Activated naive CD8-positive, alpha-beta T cell treated with anti-CD3 and anti-CD28 coated beads, Interleukin-2, amount 10 ng/mL, durations not matched to agents 7 days and 5 days (primary cell): ENCODE data around the gene NT5C3B. TPM values are rescaled to one million over a fixed set of nuclear protein-coding genes. Genes with fewer than 3 reads are reported as not detected.
"Not testable (repeated sequence)": the region's sequence is repeated elsewhere in the genome, so short reads cannot be mapped to it uniquely, and the experiment has no call there.

Source experiments
- ATAC-seq: fragments of 150-1000 bp; cut with Tn5 transposase; one replicate; pipeline ENCODE4 v1.10.0; 2021; ENCODE audit warnings: low read depth, moderate library complexity
- POLR2A ChIA-PET: fragments of 350-600 bp; sonication (Branson Sonifier 250); formaldehyde crosslinking; loops from one replicate; lab custom pipeline; 2021; ENCODE audit warnings: antibody characterized with exemption; lab: Charles Lee
- DNase-seq: peaks from one replicate; pipeline ENCODE4 v3.0.0; 2021
- H3K27ac Mint-ChIP-seq: one replicate; pipeline ENCODE4 v1.8.0; 2022; ENCODE audit warnings: mild to moderate bottlenecking, mixed read lengths
- H3K27me3 Mint-ChIP-seq: one replicate; pipeline ENCODE4 v1.8.0; 2022; ENCODE audit warnings: mild to moderate bottlenecking, moderate library complexity, mixed read lengths
- H3K36me3 Mint-ChIP-seq: one replicate; pipeline ENCODE4 v1.8.0; 2021; ENCODE audit warnings: mild to moderate bottlenecking, mixed read lengths
- H3K4me1 Mint-ChIP-seq: one replicate; pipeline ENCODE4 v1.8.0; 2021; ENCODE audit warnings: mixed read lengths
- H3K4me3 Mint-ChIP-seq: one replicate; pipeline ENCODE4 v1.8.0; 2022; ENCODE audit warnings: mild to moderate bottlenecking, moderate library complexity, mixed read lengths
- H3K9me3 Mint-ChIP-seq: one replicate; pipeline ENCODE4 v1.8.0; 2021; ENCODE audit warnings: mixed read lengths
- total RNA-seq, 2 experiments: library from RNA; stranded (reverse); gene quantifications; one replicate each; pipeline ENCODE4 v1.2.3, GENCODE V29; 2021

Gene NT5C3B
- total RNA-seq, 2 experiments from 2014 or later = 30.1 to 35.4 TPM

DNA sequence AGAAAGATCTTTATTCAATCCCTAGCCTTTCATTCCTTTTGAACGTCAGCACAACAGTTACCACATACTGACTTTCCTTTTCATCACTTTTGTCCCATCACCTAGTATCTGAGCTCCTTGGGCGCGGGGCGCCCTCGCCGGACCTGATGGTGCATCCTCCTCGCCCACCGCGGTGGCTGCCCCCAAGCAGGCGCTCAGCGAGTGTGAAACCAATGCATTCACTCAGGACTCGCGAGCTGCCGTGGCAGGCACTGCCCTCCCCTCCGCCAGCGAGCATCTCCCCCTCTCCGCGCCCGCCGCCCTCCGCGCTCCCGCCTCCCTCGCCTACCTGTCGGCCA is 28.4 kb upstream of the NT5C3B start:
- no peak overlapping the region for H3K27ac Mint-ChIP-seq
- H3K27me3 Mint-ChIP-seq = no peaks in the 10 kb centered on the region
- H3K4me1 Mint-ChIP-seq = peaks cover 21% of the 10 kb centered on the region
- no peaks in the 10 kb centered on the region for H3K9me3 Mint-ChIP-seq
- ATAC-seq (no peak), DNase-seq (no peak)
- H3K36me3 Mint-ChIP-seq = peaks cover 14% of the 10 kb centered on the region
- POLR2A ChIA-PET = interaction anchor here (0.6 to 1.8 kb wide), 15 partner anchors 9 to 201 kb away, joined by 3 to 7 read pairs (median 3); partner anchors contain the start of genes CNP, DNAJC7, EIF1 and P3H4
- no peak overlapping the region for H3K4me3 Mint-ChIP-seq

DNA sequence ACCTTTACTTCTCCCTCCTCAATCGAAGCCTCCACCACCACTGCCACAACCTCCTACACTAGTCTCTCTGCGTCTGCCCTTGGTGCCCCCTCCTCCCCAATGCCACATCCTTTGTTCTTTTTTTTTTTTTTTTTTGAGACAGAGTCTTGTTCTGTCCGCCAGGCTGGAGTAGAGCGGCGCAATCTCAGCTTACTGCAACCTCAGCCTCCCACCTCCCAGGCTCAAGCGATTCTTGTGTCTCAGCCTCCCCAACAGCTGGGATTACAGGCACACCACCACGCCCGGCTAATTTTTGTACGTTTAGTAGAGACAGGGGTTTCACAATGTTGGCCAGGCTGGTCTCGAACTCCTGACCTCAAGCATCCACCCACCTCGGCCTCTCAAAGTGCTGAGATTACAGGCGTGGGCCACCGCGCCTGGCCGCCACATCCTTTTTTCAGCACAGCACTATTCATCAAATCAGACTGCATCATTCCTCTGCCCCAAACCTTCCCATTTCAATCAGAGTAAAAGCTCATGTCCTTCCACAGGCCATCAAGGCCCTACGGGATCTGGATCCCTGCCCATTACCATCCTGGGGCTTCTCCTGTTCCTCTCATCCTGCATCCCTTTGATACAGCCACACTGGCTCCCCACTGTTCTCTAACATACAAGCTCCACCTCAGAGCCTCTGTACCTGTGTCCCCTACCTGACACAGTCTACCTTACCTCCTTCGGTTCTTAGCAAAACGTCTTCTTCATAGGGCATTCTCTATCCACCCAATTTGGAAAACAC is 27.2 kb upstream of the NT5C3B start:
- Mint-ChIP-seq H3K4me1 (peaks cover 13% of the 10 kb centered on the region), H3K27me3 (no peaks in the 10 kb centered on the region), H3K4me3 (no peak overlapping the region), H3K27ac (no peak overlapping the region), H3K36me3 (peaks cover 8% of the 10 kb centered on the region), H3K9me3 (no peaks in the 10 kb centered on the region)
- peak; percentile 18 for ATAC-seq
- DNase-seq = peak; percentile 38
- POLR2A ChIA-PET = interaction anchor here (0.6 to 0.7 kb wide), 2 partner anchors 67 to 1798 kb away, joined by 3 to 4 read pairs; partner anchors contain the start of gene ODAD4

DNA sequence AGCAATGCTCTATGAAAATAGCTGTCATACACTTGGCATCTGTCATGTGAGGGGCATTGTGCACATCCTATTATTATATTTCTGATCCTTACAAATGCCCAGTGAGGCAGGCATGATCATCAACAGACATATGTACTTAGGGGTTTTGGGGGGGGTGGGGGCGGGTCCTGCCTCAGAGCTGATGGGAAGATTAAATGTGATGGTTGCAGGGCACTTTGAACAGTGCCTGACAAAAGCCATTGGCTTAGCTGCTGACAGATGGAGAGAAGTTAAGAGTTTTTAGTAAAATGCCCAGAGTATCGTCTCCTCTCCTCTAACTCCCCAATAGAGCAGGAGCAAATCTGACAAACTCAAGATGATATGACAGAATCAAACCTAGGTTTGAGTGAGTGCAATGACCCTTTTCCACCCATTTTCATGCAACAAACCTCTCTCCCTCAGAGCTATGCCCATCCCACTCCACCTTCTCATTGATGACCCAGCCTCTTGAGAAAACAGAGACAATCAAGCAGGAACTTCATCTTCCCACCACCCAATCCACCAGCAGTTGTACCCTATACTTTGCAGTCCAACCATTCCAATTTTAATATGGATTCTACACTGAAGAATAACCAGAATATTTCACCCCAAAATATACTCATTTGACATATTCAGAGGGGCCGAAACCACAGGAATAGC is 24.4 kb upstream of the NT5C3B start:
- Mint-ChIP-seq H3K4me1 (peaks cover 6% of the 10 kb centered on the region), H3K9me3 (no peaks in the 10 kb centered on the region), H3K27ac (no peak overlapping the region), H3K36me3 (peaks cover 2% of the 10 kb centered on the region), H3K27me3 (no peaks in the 10 kb centered on the region), H3K4me3 (no peak overlapping the region)
- no peak for ATAC-seq
- POLR2A ChIA-PET = no interaction called here
- no peak for DNase-seq

DNA sequence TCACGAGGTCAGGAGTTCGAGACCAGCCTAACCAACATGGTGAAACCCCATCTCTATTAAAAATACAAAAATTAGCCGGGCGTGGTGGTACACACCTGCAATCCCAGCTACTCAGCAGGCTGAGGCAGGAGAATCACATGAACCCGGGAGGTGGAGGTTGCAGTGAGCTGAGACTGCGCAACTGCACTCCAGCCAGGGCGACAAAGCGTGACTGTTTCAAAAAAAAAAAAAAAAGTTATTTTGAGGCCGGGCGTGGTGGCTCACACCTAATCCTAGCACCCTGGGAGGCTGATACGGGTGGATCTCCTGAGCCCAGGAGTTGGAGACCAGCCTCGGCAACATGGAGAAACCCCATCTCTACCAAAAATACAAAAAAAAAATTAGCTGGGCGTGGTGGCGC is 15.3 kb upstream of the NT5C3B start:
- H3K27ac Mint-ChIP-seq, H3K4me1 Mint-ChIP-seq, DNase-seq, H3K9me3 Mint-ChIP-seq, H3K27me3 Mint-ChIP-seq, H3K4me3 Mint-ChIP-seq, ATAC-seq, POLR2A ChIA-PET: not testable (repeated sequence)
- peaks cover 13% of the 10 kb centered on the region for H3K36me3 Mint-ChIP-seq

DNA sequence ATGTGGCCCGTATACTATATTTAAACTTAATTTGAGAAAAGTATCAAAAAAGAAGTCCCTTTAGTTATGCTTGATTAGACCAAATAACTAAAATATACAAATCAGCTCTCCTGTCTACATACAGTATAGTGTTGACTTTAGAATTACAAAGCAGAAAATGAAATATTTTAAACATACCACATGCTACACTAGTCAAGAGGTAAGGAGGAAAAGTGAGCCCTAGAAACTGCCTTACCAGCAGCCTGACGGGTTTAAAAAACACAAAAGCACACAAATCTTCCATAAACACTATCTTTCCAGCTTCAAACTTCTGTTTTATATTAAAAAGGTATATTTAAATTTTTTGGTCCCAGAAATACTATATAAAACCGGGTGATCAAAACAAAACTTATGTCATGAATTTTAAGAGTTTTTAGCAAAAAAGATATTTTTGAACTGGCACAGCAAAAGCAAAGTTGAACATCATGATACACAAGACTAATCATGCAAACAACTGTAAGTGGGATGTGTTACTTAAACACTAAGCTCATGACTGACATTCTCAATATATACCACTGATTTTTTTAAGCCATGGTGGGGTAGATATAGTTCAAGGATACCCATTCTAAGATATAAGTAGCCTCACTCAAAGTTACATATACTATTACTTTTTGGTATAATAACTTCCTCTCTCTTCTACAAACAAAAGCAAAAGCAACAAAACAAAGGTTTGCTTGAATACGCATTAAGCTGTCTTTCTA is 13.4 kb upstream of the NT5C3B start:
- Mint-ChIP-seq H3K9me3 (no peaks in the 10 kb centered on the region), H3K27ac (no peak overlapping the region), H3K4me1 (peaks cover 4% of the 10 kb centered on the region), H3K4me3 (no peak overlapping the region), H3K36me3 (peaks cover 11% of the 10 kb centered on the region), H3K27me3 (no peaks in the 10 kb centered on the region)
- POLR2A ChIA-PET = no interaction called here
- ATAC-seq (no peak), DNase-seq (no peak)

DNA sequence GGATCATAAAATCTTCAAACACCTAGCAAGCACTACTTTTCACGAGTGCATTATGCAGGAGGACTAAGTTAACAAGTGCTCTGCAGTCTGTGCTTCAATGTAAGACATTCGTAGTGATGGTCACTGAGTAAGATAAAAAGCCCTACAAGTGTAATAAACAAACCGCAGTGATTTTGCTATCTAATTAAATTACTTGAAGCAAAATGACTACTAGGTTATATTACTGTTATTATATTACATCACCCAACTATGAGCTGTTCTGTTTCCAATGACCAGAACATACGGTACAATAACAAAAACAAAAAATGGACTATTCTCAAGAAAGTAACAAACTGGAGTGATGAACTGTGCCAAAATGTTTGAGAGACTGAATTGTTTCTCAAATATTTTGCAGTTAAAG is 12.8 kb upstream of the NT5C3B start:
- POLR2A ChIA-PET = no interaction called here

DNA sequence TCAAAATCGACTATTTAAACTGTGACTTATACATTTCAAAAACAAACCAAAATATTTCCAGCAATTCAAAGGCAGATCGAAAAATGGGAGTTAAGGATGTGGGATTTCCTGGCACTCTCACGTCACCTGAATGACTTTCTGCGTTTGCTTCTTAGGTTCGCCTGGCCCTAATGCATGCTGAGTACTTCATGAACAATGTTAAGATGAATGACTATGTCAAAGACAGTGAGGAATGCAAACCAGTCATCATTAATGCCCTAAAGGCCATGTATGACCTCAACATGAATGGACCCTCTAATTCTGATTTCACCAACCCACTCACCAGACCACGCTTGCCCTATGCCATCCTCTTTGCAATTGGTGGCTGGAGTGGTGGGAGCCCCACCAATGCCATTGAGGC is 8.9 kb upstream of the NT5C3B start:
- ATAC-seq = no peak
- Mint-ChIP-seq H3K4me1 (no peaks in the 10 kb centered on the region), H3K36me3 (no peaks in the 10 kb centered on the region), H3K9me3 (no peaks in the 10 kb centered on the region), H3K4me3 (no peak overlapping the region), H3K27me3 (no peaks in the 10 kb centered on the region), H3K27ac (no peak overlapping the region)
- POLR2A ChIA-PET = no interaction called here
- no peak for DNase-seq

More for the DNA sequence above, 12.8 kb upstream of the NT5C3B start:
- H3K27ac Mint-ChIP-seq = no peak overlapping the region
- no peaks in the 10 kb centered on the region for H3K9me3 Mint-ChIP-seq
- peaks cover 4% of the 10 kb centered on the region for H3K4me1 Mint-ChIP-seq
- no peak for DNase-seq
- H3K4me3 Mint-ChIP-seq = no peak overlapping the region
- ATAC-seq = no peak
- H3K27me3 Mint-ChIP-seq = no peaks in the 10 kb centered on the region
- H3K36me3 Mint-ChIP-seq = peaks cover 6% of the 10 kb centered on the region

DNA sequence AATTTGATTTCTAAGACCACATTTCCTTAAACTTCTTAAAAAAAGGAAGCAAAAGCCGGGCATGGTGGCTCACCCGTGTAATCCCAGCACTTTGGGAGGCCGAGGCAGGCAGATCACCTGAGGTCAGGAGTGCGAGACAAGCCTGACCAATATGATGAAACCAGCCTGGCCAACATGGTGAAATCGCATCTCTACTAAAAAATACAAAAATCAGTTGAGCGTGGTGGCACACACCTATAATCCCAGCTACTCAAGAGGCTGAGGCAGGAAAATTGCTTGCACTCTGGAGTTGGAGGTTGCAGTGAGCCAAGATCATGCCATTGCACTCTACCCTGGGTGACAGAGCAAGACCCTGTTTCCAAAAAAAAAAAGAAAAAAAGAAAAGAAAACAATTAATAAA is 4.7 kb upstream of the NT5C3B start:
- ATAC-seq, H3K4me1 Mint-ChIP-seq, H3K9me3 Mint-ChIP-seq, H3K27ac Mint-ChIP-seq, POLR2A ChIA-PET, H3K4me3 Mint-ChIP-seq, H3K36me3 Mint-ChIP-seq, DNase-seq: not testable (repeated sequence)
- H3K27me3 Mint-ChIP-seq = peaks cover 13% of the 10 kb centered on the region

DNA sequence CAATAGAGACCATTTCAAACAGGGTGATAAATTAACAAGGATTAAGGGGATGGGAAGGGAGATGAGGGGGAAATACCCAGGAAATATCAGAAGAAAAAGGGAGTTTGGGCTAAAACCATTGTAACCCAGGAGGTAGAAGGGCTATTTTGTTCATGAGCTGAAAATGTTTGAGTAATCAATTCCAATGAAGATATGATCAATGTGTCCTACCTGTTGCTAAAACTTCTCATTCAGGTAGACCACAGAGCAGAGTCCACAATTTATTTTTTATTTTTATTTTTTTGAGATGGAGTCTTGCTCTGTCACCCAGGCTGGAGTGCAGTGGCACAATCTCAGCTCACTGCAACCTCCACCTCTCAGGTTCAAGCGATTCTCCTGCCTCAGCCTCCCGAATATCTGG is 3.4 kb upstream of the NT5C3B start:
- H3K4me3 Mint-ChIP-seq, H3K9me3 Mint-ChIP-seq, POLR2A ChIA-PET, H3K27ac Mint-ChIP-seq, H3K36me3 Mint-ChIP-seq, ATAC-seq, DNase-seq: not testable (repeated sequence)
- peaks cover 13% of the 10 kb centered on the region for H3K4me1 Mint-ChIP-seq
- H3K27me3 Mint-ChIP-seq = peaks cover 13% of the 10 kb centered on the region

DNA sequence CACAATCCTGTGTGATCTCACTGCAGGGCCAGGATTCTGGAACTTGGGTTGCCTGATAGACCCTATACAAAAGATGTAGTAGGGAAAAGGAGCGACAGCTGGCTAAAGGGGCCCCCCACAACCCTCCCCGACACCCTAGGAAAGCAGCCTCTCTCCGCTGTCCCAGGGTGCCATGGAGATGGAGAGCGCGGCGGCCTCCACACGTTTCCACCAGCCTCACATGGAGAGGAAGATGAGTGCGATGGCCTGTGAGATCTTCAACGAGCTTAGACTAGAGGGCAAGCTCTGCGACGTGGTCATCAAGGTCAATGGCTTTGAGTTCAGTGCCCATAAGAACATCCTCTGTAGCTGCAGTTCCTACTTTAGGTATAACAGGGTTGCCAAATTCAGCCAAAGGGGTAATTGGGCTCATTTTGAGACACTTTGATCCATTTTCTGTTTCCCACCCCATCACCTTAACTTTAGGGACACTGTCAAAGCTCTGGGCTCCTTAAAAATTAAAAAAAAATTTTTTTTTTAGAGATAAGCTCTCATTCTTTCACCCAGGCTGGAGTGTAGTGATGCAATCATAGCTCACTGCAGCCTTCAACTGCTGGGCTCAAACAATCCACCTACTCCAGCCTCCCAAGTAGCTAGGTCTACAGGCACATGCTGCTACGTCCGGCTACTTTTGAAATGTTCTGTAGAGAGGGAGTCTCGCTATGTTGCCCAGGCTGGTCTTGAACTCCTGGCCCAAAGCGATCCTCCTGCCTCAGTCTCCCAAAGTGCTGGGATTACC is 1.9 kb upstream of the NT5C3B start, which contains the start of gene KLHL10:
Gene KLHL10 (plus strand): TSS at position 65 of the 778 bp plus-strand sequence. CDS start 108 bp downstream, at position 173.
- Mint-ChIP-seq H3K4me1 (peaks cover 16% of the 10 kb centered on the region), H3K27ac (no peak within 1 kb of the TSS), H3K9me3 (no peaks in the 10 kb centered on the region), H3K36me3 (peaks cover under 1% of the 10 kb centered on the region), H3K4me3 (peak within 1 kb of the TSS; percentile 81), H3K27me3 (peaks cover 13% of the 10 kb centered on the region)
- no peak for DNase-seq
- POLR2A ChIA-PET = no interaction called here
- no peak for ATAC-seq

DNA sequence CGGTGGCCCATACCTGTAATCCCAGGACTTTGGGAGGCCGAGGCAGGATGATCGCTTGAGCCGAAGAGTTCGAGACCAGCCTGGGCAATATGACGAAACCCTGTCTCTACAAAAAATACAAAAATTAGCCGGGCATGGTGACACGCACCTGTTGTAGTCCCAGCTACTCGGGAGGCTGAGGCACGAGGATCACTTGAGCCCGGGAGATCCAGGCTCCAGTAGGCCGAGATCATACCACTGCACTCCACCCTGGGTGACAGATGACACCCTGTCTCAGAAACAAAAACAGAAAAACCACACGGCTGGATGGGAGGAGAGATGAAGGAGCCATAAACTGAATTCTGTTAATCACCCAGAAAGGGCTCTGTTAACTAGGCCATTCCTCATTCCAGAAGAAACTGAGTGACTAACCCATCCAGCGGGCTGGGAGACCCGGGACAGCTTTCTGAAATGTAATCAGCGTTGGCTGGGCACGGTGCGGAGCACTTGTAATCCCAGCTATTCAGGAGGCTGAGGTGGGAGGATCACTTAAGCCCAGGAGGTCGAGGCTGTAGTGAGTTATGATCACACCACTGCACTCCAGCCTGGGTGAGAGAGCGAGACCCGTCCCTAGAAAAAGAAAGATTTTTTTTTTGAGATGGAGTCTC is 641 bp upstream of the NT5C3B start:
- Mint-ChIP-seq H3K27me3 (peaks cover 13% of the 10 kb centered on the region), H3K4me1 (peaks cover 16% of the 10 kb centered on the region), H3K4me3 (peak overlapping the region; percentile 81), H3K36me3 (peaks cover 5% of the 10 kb centered on the region), H3K27ac (peak overlapping the region; percentile 51), H3K9me3 (no peaks in the 10 kb centered on the region)
- no peak for ATAC-seq
- no peak for DNase-seq
- POLR2A ChIA-PET = no interaction called here

DNA sequence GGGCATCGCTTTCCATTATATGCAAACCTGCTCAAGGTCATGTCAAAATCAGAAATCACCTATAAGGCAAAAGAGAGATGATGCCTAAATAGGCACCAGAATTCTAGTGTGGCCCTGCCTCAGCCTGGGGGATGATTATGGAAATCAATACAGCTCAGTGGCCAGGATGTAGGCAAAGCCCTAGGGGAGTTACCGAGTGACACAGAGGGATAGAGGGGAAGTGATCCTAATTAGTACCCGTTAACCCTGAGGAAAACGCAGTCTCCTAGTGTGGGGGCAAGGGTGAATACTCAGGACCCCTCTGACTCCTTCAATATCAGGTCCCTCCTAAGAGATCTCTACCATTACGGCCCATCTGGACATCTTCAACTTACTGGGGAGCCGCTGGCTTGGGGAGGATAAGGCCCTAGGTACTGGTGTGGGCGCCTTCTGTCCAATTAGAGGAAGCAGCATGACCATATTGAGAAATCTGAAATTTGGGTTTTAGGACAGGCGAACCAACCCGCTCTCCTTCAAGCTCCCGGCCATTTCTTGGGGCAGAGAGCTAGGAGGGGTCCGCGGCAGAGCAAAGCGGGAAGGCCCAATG is 725 bp downstream of the NT5C3B start:
- DNase-seq = no peak

More for the DNA sequence above, 725 bp downstream of the NT5C3B start:
- peaks cover 11% of the 10 kb centered on the region for H3K36me3 Mint-ChIP-seq
- POLR2A ChIA-PET = no interaction called here
- H3K27me3 Mint-ChIP-seq = peaks cover 13% of the 10 kb centered on the region
- H3K9me3 Mint-ChIP-seq = no peaks in the 10 kb centered on the region
- peak; percentile 12 for ATAC-seq
- H3K27ac Mint-ChIP-seq = peak overlapping the region; percentile 55
- H3K4me3 Mint-ChIP-seq = peak overlapping the region; percentile 85
- H3K4me1 Mint-ChIP-seq = peaks cover 16% of the 10 kb centered on the region
